ENCODE measurements around the gene IGFL4. TPM values are rescaled to one million over a fixed set of nuclear protein-coding genes. Genes with fewer than 3 reads are reported as not detected.

The IGFL4 gene
- polyA plus RNA-seq, 1 donor from 2014 or later = not detected

- peaks cover 32% of the 10 kb centered on the region for H3K27me3 Mint-ChIP-seq
- no peak overlapping the region for H3K27ac Mint-ChIP-seq
- peaks cover 3 to 14% (median 4%) of the 10 kb centered on the region in 3 donors for H3K9me3 Mint-ChIP-seq
Measured at GRCh38 chr19:46040125-46040524, 677 bp downstream of the IGFL4 start.

DNA sequence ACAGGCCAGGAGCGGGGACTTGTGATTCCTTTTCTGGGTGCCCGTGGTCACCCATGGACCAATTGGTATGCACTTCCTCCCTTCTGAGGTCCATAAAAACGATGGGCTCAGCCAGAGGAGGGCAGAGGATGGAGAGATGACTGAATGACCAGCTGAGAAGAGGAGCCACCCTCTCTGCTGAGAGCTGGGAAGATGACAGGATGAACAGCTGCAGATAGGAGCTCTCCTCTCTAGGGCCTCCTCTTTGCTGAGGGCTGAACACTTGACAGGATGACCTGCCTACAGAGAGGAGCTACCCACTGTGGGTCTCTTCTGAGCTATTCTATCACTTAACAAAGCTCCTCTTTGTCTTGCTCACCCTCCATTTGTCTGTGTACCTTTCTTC, 4.1 kb downstream of the IGFL4 start:
- peaks cover 23% of the 10 kb centered on the region for H3K27me3 Mint-ChIP-seq
- peaks cover 0 to 1% (median 0%) of the 10 kb centered on the region in 3 donors for H3K4me1 Mint-ChIP-seq
- peaks cover 1% of the 10 kb centered on the region for H3K36me3 Mint-ChIP-seq
- H3K27ac Mint-ChIP-seq = no peak overlapping the region
- no peak overlapping the region for H3K4me3 Mint-ChIP-seq
- peaks cover 0 to 5% (median 3%) of the 10 kb centered on the region in 3 donors for H3K9me3 Mint-ChIP-seq

More at GRCh38 chr19:46040125-46040524, 677 bp downstream of the IGFL4 start:
- H3K4me3 Mint-ChIP-seq = no peak overlapping the region
- H3K36me3 Mint-ChIP-seq = peaks cover 1% of the 10 kb centered on the region
- H3K4me1 Mint-ChIP-seq = peaks cover 0 to 1% (median 0%) of the 10 kb centered on the region in 3 donors

GRCh38 chr19:46035986-46036743, 4.6 kb downstream of the IGFL4 start:
- H3K27me3 Mint-ChIP-seq = peaks cover 19% of the 10 kb centered on the region
- no peak overlapping the region for H3K27ac Mint-ChIP-seq

GRCh38 chr19:46035546-46035945, 5.3 kb downstream of the IGFL4 start:
- Mint-ChIP-seq H3K4me1 (no peaks in the 10 kb centered on the region), H3K9me3 (peaks cover 0 to 5% (median 3%) of the 10 kb centered on the region in 3 donors), H3K27ac (no peak overlapping the region), H3K27me3 (peaks cover 14% of the 10 kb centered on the region), H3K4me3 (no peak overlapping the region), H3K36me3 (peaks cover 1% of the 10 kb centered on the region)

More at GRCh38 chr19:46035986-46036743, 4.6 kb downstream of the IGFL4 start:
- H3K36me3 Mint-ChIP-seq = peaks cover 1% of the 10 kb centered on the region
- H3K4me3 Mint-ChIP-seq = no peak overlapping the region
- peaks cover 0 to 5% (median 3%) of the 10 kb centered on the region in 3 donors for H3K9me3 Mint-ChIP-seq
- peaks cover 0 to 1% (median 0%) of the 10 kb centered on the region in 3 donors for H3K4me1 Mint-ChIP-seq

GRCh38 chr19:46033401-46033800, 7.4 kb downstream of the IGFL4 start:
- H3K4me3 Mint-ChIP-seq = peak overlapping the region in 1 of 4 donors; percentile 47
- no peak overlapping the region for H3K27ac Mint-ChIP-seq
- peaks cover 0 to 3% (median 2%) of the 10 kb centered on the region in 3 donors for H3K4me1 Mint-ChIP-seq
- H3K36me3 Mint-ChIP-seq = peaks cover 1% of the 10 kb centered on the region
- H3K9me3 Mint-ChIP-seq = peaks cover 0 to 3% (median 3%) of the 10 kb centered on the region in 3 donors
- H3K27me3 Mint-ChIP-seq = peaks cover 8% of the 10 kb centered on the region

- no peak overlapping the region for H3K27ac Mint-ChIP-seq
- H3K27me3 Mint-ChIP-seq = peaks cover 8% of the 10 kb centered on the region
- H3K9me3 Mint-ChIP-seq = peaks cover 0 to 3% (median 2%) of the 10 kb centered on the region in 3 donors
- peaks cover 0 to 3% (median 2%) of the 10 kb centered on the region in 3 donors for H3K4me1 Mint-ChIP-seq
- peaks cover under 1% of the 10 kb centered on the region for H3K36me3 Mint-ChIP-seq
- no peak overlapping the region for H3K4me3 Mint-ChIP-seq
Measured at GRCh38 chr19:46032597-46033025, 8.2 kb downstream of the IGFL4 start.

DNA sequence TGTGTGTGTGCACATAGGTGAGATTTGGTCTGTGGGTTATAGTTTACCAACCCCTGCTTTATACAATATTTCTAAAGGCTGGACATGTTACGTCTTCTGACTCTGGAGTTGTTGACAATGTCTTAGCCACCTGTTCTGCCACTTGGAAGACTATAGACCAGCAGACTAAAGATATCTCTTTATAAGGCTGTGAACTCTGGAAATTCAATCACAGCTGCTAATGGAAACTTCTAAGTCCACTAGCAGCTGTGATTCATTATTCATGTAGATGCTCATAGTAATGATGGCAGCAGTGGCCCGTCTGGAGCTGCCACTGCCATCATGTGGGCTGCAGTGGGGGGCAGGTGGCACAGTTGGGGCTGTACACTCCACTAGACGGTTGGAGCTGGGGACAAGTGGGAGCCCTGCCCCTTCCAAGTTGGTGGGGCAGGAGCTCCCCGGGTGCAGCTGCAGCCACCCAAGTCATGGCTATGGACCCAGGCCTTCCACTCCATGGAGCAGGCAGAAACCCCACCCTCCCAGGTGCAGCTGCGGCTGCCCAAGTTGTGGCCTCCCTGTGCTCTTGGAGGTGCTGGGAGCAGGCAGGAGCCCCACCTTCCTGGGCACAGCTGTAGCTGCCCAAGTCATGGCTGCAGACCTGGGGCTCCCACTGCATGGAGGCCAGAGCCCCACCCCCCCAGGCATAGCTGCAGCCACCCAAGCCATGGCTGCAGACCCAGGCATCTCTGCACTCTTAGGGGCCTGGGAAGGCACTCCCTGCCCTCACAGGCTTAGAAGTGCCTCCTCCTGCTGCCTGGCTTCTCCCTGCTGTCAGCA, 8.8 kb downstream of the IGFL4 start:
- H3K36me3 Mint-ChIP-seq = no peaks in the 10 kb centered on the region
- H3K27ac Mint-ChIP-seq = no peak overlapping the region
- peaks cover 0 to 3% (median 0%) of the 10 kb centered on the region in 3 donors for H3K9me3 Mint-ChIP-seq
- H3K4me3 Mint-ChIP-seq = no peak overlapping the region
- peaks cover 8% of the 10 kb centered on the region for H3K27me3 Mint-ChIP-seq
- H3K4me1 Mint-ChIP-seq = peaks cover 0 to 3% (median 2%) of the 10 kb centered on the region in 3 donors

GRCh38 chr19:46030812-46031550, 9.8 kb downstream of the IGFL4 start:
- Mint-ChIP-seq H3K4me3 (no peak overlapping the region), H3K36me3 (no peaks in the 10 kb centered on the region), H3K4me1 (peaks cover 0 to 3% (median 2%) of the 10 kb centered on the region in 3 donors), H3K9me3 (peaks cover 0 to 2% (median 1%) of the 10 kb centered on the region in 3 donors), H3K27ac (no peak overlapping the region), H3K27me3 (peaks cover 18% of the 10 kb centered on the region)

DNA sequence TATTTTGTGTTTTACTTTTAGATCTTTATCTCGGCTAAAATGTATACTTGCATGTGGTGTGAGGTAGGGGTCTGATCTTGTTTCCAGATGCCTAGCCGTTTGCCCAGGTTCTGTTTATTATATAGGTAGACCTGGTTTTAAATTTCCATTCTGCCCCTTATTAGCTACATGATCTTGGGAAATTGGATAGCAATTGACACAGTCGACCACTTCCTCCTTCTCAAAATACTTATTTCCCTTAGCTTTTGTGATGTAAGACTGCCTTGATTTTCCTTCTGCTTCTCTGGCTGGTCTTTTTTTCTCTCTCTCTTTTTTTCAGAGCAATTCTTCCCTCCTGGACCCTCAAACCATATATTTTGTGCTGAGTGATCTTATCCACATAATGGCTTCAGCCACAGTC, 15.0 kb downstream of the IGFL4 start:
- peaks cover 29% of the 10 kb centered on the region for H3K27me3 Mint-ChIP-seq
- H3K4me1 Mint-ChIP-seq = peaks cover 0 to 3% (median 2%) of the 10 kb centered on the region in 3 donors
- no peak overlapping the region for H3K27ac Mint-ChIP-seq
- H3K36me3 Mint-ChIP-seq = no peaks in the 10 kb centered on the region
- peaks cover 0 to 5% (median 1%) of the 10 kb centered on the region in 3 donors for H3K9me3 Mint-ChIP-seq
- no peak overlapping the region for H3K4me3 Mint-ChIP-seq

GRCh38 chr19:46023311-46023779, 17.5 kb downstream of the IGFL4 start:
- H3K36me3 Mint-ChIP-seq = no peaks in the 10 kb centered on the region
- H3K4me3 Mint-ChIP-seq = no peak overlapping the region
- H3K4me1 Mint-ChIP-seq = peaks cover 0 to 1% (median 0%) of the 10 kb centered on the region in 3 donors
- peaks cover 0 to 5% (median 1%) of the 10 kb centered on the region in 3 donors for H3K9me3 Mint-ChIP-seq
- peaks cover 25% of the 10 kb centered on the region for H3K27me3 Mint-ChIP-seq
- no peak overlapping the region for H3K27ac Mint-ChIP-seq

GRCh38 chr19:46022431-46023310, 18.1 kb downstream of the IGFL4 start, which contains the start of gene PGLYRP1:
PGLYRP1 (minus strand) TSS chr19:46023053; CDS start chr19:46023021, 32 bp downstream.
- H3K27me3 Mint-ChIP-seq = peaks cover 25% of the 10 kb centered on the region
- H3K4me1 Mint-ChIP-seq = peaks cover 0 to 1% (median 0%) of the 10 kb centered on the region in 3 donors
- H3K36me3 Mint-ChIP-seq = no peaks in the 10 kb centered on the region
- H3K27ac Mint-ChIP-seq = no peak within 1 kb of the TSS
- H3K9me3 Mint-ChIP-seq = peaks cover 0 to 5% (median 1%) of the 10 kb centered on the region in 3 donors
- H3K4me3 Mint-ChIP-seq = no peak within 1 kb of the TSS

DNA sequence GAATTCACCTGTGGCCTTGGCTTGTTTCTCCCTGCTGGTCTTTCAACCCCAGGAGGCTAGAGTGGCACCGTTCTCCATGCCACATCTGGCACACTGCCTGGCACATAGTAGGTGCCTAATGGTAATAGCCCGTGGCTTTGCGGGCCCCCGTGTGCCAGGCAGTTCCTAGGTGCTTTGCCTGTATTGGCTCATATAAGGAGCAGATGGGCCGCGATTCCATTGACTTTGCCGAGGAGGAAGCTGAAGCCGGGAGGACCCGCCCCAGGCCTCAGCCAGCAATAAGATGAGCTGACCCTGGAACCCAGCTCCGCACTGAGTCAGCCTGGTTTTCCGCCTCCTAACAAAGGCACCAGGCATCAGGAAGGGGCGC, 18.8 kb downstream of the IGFL4 start:
- peaks cover 25% of the 10 kb centered on the region for H3K27me3 Mint-ChIP-seq
- no peak overlapping the region for H3K27ac Mint-ChIP-seq
- peaks cover 0 to 5% (median 1%) of the 10 kb centered on the region in 3 donors for H3K9me3 Mint-ChIP-seq
- H3K36me3 Mint-ChIP-seq = no peaks in the 10 kb centered on the region
- H3K4me1 Mint-ChIP-seq = peaks cover 0 to 1% (median under 1%) of the 10 kb centered on the region in 3 donors
- no peak overlapping the region for H3K4me3 Mint-ChIP-seq

DNA sequence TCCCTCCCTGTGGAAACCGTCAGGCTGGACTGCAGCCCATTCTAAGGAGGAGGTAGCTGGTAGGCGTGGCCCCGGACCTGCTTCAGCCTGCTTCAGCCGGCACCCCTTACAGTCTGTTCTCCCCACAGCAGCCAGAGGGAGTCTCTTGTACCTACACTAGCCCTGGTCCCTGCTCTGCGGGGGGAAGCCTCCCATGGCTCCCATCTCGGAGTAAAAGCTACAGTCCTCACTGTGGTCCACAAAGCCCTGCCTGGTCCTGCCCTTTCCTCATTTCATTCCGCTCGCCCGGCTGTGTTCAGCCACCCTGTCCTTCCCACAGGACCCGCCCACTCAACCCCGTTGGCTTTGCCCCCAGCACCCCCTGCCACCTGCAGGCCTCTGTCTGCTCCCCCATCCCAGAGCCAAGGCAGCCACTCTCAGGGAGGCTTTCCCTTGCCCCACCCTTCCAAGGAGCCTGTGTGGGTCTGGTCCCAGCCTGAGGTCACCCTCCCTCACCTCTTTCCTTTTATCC, 19.2 kb downstream of the IGFL4 start:
- H3K4me1 Mint-ChIP-seq = peaks cover 1 to 3% (median 2%) of the 10 kb centered on the region in 3 donors
- no peak overlapping the region for H3K4me3 Mint-ChIP-seq
- peaks cover 0 to 5% (median 1%) of the 10 kb centered on the region in 3 donors for H3K9me3 Mint-ChIP-seq
- no peaks in the 10 kb centered on the region for H3K36me3 Mint-ChIP-seq
- no peak overlapping the region for H3K27ac Mint-ChIP-seq
- peaks cover 21% of the 10 kb centered on the region for H3K27me3 Mint-ChIP-seq

Measured in IgD-negative memory B cell (primary cell).